ENCODE measurements around the gene TIMM10B.

Gene TIMM10B, protein sequence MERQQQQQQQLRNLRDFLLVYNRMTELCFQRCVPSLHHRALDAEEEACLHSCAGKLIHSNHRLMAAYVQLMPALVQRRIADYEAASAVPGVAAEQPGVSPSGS

DNA sequence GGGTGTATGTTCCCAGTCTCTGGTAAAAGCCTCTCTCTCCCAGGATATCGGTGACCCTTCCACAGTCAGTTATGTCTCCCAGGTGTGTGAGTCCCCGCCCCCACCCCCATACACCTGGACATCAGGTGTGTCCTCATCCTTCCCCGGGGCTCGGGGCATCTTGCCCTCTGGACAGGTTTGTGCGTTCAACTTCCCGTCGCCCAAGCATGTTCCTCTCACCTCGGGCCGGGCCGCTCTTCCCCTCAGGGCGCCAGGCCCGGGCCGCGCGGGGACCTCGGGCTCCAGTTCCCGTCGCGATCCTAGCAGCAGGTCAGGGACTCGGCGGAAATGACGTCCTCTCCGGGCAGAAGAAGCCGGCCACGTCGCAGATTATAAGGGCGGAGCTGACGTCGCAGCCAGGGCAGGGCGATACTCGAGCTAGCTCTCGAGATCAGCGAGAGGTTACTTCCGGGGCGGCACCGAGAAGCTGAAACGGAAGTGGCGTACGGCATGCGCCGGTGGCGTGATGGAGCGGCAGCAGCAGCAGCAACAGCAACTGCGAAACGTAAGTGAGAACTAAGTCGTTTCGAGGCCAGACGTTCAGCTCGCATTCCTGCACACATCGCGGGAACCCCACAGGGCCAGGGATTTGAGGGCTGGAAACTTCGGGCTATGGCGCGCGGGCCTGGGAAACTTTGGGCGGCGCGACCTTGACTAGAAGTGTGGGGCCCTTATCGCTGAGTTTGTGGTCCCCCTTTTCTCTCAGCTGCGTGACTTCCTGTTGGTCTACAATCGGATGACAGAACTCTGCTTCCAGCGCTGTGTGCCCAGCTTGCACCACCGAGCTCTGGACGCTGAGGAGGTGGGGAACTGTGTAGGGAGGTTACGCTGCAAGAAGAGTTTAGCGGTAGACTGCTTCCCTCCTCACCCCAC lies at the start of gene TIMM10B, which contains the start of gene ARFIP2:
TSS of gene TIMM10B (plus strand) at position 490 of the 912 bp plus-strand sequence. CDS start at position 506, 16 bp downstream.
TSS of gene ARFIP2 (minus strand) at position 320 of the 912 bp plus-strand sequence. CDS start 910 bp downstream, outside the sequence.
- peak; percentile 39 to 100 (median 98) for DNase-seq

DNA sequence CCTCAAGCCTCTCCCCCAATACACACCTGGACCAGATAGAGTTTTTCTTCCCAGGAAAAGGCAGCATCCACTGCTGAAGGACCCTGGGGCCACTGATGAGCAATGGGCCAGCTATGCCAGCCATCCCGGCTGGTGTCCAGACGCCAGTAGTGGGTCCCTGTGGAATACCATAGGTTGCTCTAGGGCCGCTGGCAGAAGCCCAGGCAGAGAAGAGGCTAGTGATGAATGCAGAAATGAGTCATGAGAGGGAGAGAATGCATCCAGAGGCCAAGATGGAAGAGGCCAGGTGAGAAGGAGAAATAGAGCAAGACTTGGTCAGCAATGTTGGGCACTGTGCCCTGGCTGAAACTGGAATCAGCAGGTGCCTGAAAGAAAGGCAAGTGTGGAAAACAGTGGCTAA lies 49.4 kb upstream of the TIMM10B start:
- DNase-seq = no peak

DNA sequence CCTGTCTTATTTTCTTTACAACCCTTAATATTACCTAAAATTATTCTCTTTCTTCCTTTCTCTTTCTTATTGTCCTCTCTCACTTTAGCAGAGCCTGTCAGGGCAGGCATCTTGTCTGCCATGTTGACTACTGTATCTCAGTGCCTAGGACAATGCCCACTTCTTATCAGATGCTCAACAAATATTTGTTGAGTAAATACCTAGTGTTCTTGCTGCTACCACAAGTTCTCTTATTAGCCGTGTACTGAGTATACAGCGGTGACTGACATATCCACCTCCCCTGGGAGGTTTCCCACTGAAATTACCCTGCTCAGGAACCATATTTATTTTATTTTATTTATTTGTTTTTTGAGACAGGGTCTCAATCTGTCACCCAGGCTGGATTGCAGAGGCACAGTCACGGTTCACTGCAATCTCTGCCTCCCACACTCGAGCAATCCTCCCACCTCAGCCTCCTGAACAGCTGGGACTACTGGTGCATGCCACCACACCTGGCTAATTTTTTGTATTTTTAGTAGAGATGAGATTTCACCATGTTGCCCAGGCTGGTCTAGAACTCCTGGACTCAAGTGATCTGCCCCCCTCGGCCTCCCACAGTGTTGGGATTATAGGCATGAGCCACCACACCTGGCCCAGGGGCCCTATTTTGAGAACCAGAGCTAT lies 47.2 kb upstream of the TIMM10B start:
- no peak for DNase-seq

DNA sequence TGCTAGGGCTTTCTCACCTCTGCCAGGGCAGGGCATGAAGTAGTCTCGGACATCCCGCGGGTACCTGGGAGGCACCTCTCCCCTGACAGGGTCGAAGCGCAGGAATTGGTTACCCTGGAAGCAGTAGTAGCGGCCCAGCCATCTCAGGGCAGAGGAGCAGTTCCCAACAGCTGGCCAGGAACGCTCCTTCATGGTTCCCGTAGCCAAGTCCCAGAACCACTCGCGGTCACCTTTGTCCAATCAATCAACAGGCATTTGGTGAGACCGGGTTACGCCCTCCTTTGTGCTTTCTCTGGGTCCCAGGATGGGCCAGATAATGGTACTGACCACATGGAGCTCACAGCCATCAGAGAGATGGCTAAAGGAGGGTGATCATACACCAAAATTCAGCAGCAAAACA lies 43.9 kb upstream of the TIMM10B start:
- no peak for DNase-seq

DNA sequence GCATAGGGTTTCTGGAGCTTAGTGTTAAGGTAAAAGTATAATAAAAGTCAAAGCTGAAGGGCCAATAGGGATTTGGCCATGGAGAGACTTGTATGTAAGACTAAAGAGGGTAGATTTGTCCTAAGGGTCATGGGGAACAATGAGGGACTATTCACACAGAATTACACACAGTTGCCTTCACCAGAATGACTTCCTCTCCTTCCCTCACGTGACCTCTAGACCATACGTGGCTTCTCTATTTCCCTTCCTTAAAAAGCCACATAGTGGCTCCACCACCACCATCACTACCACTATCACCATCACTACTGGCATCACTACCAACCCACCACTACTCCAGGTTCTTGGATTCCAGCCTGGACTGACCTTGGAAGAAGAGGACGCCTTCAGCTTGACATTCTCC lies 43.3 kb upstream of the TIMM10B start:
- no peak for DNase-seq

DNA sequence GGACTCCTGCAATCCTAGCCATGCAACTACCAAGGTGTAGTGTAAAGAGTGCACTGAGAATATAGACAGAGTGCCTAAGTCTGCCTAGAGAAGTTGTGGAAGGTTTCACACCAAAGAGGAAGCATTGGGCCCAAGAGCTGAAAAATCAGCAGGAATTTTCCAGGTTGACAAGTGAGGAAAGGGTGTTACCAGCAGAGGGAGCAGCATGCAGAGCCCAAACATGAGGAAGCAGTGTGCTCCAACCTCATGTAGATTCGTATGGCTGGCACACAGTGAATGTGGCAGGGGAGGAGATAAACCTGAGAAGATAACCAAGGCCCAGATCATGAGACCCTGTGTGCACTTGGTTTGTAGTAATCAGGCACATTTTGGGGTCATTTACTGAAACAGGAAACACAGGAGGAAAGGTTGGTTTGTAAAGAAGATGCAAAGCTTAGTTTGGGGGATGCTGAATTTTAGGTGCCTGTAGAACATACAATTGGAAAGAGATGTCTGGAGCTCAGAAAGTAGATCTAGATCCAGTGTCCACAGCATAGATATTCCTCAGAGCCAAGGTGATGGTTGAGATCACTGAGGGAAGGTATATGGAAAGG lies 42.2 kb upstream of the TIMM10B start:
- DNase-seq = peak in 25 of 51 donors; percentile 4 to 68 (median 22)

DNA sequence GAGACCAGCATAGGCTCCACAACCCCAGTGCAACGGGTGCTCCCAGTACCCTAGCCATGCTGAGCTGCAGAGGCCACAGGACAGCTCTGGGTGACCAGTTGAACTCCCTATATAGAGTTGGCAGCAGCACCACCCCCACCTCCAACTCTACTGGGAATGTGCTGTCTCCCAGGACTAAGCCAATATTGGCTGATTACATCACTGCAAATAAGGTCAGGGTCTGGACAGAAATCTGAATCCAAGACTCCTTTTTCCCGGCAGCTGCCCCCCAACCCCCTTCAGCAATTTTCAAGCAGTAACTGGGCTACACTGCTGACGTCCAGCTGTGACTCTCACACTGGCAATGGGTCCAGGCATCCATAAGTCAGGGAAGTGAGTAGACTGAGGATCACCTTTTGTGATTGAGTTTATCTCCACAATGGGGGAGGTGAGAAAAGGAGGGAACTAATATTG lies 40.4 kb upstream of the TIMM10B start, which contains the start of gene HPX:
TSS of gene HPX (minus strand) at position 82 of the 453 bp plus-strand sequence. CDS start at position 58, 24 bp downstream.
- DNase-seq = no peak

DNA sequence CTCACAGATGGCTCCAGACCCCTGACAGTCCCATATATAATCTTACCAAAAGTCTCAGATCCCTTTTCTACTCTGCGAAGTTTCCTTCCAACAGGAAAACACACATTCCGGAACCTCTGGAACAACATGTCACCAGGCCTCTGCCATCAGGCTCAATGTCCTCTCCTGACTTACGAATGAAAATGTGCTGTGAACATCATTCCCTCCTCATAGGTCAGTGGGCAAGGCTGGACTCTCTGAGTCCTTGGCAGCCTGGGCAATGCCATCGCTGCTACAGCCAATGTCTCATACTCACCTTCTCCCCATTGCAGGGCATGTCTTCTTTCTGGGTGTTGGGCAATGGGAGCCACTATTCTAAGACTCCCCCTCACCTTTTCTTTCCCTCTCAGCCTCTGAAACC lies 38.9 kb upstream of the TIMM10B start:
- DNase-seq = no peak

DNA sequence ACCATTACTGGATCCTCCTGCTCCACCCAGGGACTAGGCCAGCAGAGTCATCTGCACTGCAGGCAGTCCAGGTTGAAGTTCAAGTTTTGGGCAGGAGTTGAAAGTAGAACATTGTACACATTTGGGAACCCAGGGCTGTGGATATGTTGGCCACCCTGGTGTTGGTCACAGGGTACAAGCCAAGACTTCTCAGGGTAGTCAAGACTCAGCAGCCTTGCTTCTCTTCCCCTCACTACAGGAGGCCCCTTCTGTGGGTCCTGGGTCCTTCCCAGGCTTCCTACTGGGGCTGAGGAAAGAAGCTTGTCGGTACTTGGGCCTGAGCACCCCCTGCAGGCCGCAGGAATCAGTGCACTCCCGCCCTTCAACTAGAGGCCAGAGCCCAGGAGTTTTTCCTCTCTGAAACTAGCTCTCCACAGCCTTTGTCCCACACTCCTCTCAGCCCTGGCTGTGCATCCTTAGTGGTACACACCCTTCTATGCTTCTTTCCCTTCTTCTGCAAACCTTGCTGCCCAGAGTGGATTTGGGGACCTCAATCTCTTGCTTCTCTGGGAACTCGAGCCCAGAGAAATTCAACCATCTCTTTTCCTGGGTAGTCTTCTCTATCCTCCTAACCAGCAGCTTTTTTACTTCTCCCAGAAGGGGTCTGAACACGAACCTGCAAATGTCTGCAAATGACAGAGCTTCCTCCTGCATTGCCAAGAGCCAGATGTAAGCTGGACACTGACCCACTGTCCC lies 37.9 kb upstream of the TIMM10B start:
- peak in 45 of 51 donors; percentile 2 to 75 (median 34) for DNase-seq

DNA sequence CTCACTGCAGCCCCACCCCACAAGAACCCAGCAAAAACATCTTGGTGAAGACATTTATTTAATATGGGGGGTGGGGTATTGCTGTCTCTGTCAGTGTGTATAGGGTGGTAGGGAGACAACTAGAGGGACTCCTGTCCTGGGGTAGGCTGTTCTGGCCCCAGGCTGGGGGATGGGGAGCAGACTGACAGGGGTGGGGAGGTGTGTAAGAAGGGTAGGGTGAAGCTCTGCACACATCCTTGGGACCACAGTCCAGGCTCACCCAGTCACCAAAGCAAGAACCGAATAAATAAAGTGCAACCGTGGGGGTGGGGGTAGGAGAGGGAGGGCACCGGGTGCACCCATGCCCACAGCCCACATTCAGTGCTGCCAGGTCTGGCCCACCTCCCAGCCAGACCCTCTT lies 32.7 kb upstream of the TIMM10B start:
- DNase-seq = no peak

DNA sequence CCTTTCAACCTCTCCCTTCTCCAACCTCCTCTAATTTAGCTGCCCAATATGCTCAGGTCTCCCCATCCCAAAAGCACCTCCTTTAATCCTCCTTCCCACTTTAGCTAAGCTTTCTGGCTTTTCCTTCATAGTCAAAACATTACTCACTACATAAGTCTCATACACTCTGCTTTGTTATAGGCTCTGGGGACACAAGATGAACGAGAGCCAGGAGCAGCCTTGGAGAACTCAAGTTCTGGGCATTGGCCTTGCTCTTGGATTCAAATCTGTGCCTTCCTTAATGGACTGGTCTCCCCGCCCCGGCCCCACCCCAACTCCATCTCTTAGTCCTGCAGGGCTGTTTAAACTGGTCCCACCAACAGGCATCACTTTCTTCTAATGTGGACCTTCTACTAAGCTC lies 29.1 kb upstream of the TIMM10B start:
- DNase-seq = no peak

DNA sequence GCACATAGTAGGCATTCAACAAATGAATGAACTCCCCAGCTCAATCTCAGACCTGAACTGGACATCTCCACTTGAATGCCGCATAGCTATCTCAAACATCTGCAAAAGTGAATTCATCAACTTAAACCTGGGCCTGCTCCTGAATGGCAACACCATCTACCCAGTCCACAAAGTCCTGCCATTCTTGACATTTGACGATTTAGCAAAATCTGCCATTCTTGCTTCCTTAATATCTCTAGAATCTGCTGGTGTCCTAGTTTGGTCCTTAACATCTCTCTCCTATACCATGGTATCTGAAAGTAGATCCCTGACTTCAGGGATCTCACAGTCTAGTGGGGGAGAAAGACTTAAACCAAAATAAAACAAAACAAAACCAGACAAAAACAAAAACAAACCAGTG lies 28.1 kb upstream of the TIMM10B start:
- DNase-seq = no peak

DNA sequence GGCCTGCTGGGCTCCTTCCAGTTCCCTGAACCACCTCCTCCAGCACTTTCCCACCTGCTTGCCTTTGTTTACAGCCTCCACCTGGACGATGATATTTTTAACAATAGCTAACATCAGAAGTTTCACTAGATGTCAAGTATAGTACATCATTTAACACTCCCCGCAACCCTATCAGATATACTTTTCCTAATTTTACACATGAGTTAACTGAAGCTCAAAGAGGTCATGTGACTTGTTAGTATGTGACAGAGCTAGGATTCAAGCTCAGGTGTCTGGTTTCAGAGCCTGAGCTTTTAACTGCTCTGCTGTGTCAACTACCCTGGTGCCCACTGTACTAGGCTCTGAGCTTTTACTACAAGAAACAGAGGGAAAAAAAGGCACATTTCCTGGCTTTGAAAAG lies 26.2 kb upstream of the TIMM10B start:
- DNase-seq = no peak

DNA sequence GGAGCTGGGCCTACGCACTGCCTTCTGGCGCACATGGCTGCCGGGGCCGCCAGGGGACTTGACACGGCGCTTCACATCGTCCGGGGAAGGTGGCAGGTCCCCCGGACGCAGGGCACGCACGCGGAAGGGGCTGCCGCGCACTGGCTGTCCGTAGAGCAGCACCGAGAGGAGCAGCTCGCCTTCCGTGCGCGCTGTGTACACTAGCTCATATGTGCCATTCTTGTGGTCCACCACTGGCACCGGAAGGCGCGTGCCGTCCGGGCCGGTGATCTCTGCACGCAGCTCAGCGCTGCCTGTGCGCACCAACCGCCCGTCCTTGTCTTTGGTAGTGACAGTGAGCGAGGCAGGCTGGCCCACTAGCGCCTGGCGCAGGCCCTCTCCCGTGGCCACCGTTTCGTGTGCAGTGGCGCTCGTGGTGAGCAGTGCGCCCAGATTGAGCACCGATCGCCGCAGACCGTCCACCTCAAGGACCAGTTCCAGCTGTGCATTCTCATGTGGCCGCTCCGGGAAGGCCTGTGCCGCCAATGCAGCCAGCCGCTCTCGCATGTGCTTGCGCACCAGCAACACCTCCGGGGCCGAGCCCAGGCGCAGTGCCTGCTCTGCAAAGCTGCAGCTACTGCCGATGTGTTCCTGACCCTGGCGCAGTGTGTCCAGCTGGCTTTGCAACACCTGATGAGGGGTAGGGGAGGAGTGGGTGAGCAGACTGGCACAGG lies 24.8 kb upstream of the TIMM10B start:
- no peak for DNase-seq

DNA sequence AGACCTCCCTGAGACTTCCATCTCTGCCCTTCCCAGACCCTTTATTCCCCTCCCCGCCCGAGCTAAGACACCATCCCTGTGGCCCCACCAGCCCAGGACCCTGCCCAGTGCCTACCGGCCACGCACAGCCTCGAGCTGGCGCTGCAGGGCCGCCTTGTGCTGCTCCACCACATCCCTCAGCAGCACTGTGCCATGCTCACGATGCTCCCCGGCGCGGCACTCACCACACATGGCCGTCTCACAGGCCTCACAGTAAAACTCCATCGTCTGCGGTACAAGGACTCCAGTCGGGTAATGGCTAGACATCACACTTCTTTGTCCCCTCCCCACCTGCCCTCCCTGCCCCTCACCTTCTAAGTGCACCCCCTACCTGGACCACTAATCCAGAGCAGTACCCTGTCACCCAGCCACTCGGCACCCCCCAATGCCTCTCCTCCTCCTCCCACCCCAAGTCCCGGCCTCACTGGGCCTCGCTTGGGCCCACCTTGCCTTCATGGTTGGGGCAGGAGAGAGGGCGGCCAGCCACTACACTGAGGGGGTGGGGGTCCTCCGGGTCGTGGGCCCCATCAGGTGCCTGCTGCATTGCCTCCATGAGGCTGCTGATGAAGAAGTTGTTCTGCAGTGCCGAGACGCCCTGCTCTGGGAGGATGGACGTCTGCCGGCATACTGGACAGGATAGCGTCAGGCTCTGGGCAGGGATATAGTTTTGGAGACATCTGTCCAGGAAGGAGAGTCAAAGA lies 23.6 kb upstream of the TIMM10B start:
- no peak for DNase-seq

DNA sequence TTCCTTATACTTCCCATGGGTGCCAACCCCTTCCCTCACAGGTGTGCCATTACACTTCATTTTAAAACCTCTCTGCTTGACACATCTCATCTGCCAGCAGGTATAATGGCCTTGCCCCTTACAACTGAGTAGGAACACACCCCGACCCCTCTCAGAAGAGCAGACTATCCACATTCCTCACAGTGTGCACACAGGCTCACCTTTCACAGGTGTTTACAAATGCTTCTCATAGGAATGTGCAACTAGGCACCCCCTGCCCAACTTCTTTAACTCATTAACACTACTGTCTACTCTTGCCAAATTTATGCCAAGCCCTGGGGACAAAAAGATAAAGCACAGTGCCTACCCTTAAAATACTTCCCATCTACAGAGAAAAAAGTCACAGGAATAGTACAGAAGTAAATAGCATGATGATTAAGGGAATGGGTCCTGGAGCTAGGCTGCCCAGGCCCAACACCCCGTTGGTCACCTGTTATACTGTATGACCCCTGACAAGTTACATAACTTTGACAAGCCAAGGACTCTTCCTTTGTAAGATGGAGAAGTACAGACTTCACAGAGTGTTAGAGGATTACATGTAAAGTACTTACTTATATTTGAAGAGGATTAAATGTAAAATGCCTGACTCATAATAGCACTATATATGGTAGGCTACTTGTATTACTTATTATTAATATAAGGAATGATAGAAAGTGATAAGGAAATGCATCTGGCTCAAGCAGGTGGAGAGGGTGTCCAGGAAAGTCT lies 22.8 kb upstream of the TIMM10B start:
- DNase-seq = no peak

DNA sequence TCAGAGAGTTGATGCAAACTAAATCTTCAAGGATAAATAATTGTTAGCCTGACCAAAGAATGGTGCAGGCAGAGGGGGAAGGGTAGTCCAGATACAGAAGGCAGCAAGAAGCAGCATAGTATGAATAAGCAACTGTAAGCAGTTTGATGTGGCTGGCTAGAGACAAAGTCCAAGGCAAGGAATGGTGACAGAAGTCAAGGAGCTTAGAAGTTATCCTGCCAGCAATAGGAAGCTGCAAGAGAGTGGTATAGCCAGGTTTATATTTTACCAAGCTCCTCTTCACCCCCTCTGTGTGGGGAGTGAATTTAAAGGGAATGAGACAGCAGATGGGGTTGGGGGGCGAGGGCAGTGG lies 22.2 kb upstream of the TIMM10B start:
- no peak for DNase-seq

DNA sequence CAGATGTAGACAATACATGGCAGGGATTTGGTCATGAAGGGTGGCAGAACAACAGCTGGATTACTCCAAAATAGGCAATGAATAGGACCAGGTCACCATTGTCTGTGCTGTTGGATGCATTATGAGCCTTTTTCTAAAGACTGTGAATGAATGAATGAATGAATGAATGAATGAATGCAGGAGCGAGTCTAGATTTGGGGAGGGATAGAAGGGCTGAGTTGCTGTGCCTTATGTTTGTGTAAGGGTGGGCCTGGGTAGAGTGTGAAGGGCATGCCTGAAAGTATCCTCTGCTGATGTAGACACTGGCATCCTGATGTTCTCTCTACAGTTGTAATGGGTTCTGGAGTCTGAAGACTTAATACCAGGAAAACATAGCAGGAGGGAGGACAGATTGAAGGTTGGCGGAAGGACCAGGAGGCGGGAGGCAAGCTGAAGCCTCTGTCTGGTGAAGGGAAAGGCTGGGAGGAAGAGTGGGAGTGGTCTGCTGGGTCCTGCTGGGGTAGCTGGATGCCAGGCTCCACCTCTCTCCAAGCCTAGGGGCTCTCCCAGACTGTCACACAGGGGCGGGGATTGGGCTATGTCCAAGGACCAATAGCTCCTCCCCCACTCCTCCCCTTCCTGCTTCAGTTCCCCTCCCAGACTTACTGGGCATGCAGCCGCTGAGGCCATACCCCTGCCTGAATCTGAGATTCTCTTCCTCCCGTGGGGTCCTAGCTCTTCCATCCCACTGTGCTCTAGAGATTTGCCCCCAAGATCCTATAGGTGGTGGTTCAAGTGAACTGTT lies 12.4 kb upstream of the TIMM10B start:
- peak in 48 of 51 donors; percentile 4 to 92 (median 70) for DNase-seq
